GM12878 (cell line): Measurements from ENCODE around the gene IRGQ. TPM values are rescaled to one million over a fixed set of nuclear protein-coding genes. Genes with fewer than 3 reads are reported as not detected.

Source experiments
- ATAC-seq: fragments of 200-7000 bp; cut with Tn5 transposase; 3 replicates; pipeline ENCODE4 v1.9.1; 2020; ENCODE audit warnings: mild to moderate bottlenecking, moderate library complexity
- BruUV-seq: library from RNA; stranded (reverse); fragments of 400-500 nt; replicated peaks from 2 replicates; lab custom pipeline; 2021; lab: Mats Ljungman, UMichigan
- CTCF ChIA-PET: fragments of 300-600 bp; sonication (Branson Sonifier 250); formaldehyde crosslinking; extraction: SDS; loops from one replicate; lab custom pipeline; 2021; ENCODE audit warnings: inconsistent platforms; lab: Yijun Ruan, JAX
- POLR2A ChIA-PET: fragments of 350-600 bp; formaldehyde crosslinking; extraction: SDS; loops from one replicate; lab custom pipeline; 2021; ENCODE audit warnings: inconsistent platforms; lab: Charles Lee
- RAD21 ChIA-PET: fragments of 300-600 bp; sonication (Branson Sonifier 250); formaldehyde crosslinking; loops from one replicate; lab custom pipeline; 2023; ENCODE audit warnings: antibody characterized with exemption; ENCODE audit not compliant: unreplicated experiment; lab: Charles Lee
- SMC1A ChIA-PET: fragments of 300-600 bp; sonication (Branson Sonifier 250); formaldehyde crosslinking; loops from one replicate; lab custom pipeline; 2023; ENCODE audit not compliant: unreplicated experiment, uncharacterized antibody; lab: Charles Lee
- DNase-seq: peaks from one replicate; pipeline ENCODE4 v3.0.0-alpha.2; 2011; ENCODE audit warnings: low read depth, low spot score
- FAIRE-seq: peaks from 3 replicates; lab custom pipeline; 2011; peaks lifted over from hg19 to GRCh38; lab: Jason Lieb, UNC
- H2AFZ ChIP-seq: 2 replicates; pipeline ENCODE4 v1.6.0; 2011; ENCODE audit warnings: low read depth, low read length, control low read depth; ENCODE audit not compliant: control insufficient read depth
- H3K27ac ChIP-seq: 2 replicates; pipeline ENCODE4 v1.5.1; 2011; ENCODE audit warnings: control low read depth; ENCODE audit not compliant: control insufficient read depth, insufficient read depth
- H3K27me3 ChIP-seq, 2 experiments: replicated peaks in 1 of 2; 2 replicates each; pipeline versions ENCODE4 v1.6.0 to v1.6.1; 2011; ENCODE audit warnings: low read length in 1 of 2; ENCODE audit not compliant: control insufficient read depth in 2 of 2, insufficient read depth in 2 of 2
- H3K36me3 ChIP-seq, 2 experiments: 2 replicates each; pipeline ENCODE4 v1.5.1; 2011; ENCODE audit warnings: low read length in 1 of 2; ENCODE audit not compliant: control insufficient read depth in 2 of 2, insufficient read depth in 2 of 2
- H3K4me1 ChIP-seq: 2 replicates; pipeline ENCODE4 v1.6.1; 2011; ENCODE audit warnings: mild to moderate bottlenecking, low read length, moderate library complexity, mixed read lengths; ENCODE audit not compliant: control insufficient read depth, insufficient read depth
- H3K4me2 ChIP-seq: 2 replicates; pipeline ENCODE4 v1.6.0; 2011; ENCODE audit warnings: control low read depth; ENCODE audit not compliant: control insufficient read depth, insufficient read depth
- H3K4me3 ChIP-seq: fragments of 200-600 bp; sonication (generic); 2 replicates; pipeline ENCODE4 v1.5.1; 2016
- H3K79me2 ChIP-seq: 2 replicates; pipeline ENCODE4 v1.6.0; 2011; ENCODE audit warnings: low read length; ENCODE audit not compliant: control insufficient read depth, insufficient read depth
- H3K9ac ChIP-seq: 2 replicates; pipeline ENCODE4 v1.8.0; 2011; ENCODE audit warnings: low read length, control low read depth, mixed read lengths; ENCODE audit not compliant: control insufficient read depth, insufficient read depth
- H3K9me3 ChIP-seq: replicated peaks from 3 replicates; pipeline ENCODE4 v1.5.1; 2011; ENCODE audit warnings: mild to moderate bottlenecking, low read length; ENCODE audit not compliant: control insufficient read depth, insufficient read depth
- H4K20me1 ChIP-seq: 2 replicates; pipeline ENCODE4 v1.6.0; 2011; ENCODE audit not compliant: control insufficient read depth, insufficient read depth
- CHD2 ChIP-seq: IDR thresholded peaks from 2 replicates; pipeline ENCODE4 v1.6.1; 2011; ENCODE audit warnings: low read depth, low read length, improper control_type of control experiment, borderline replicate concordance
- CREM ChIP-seq: IDR thresholded peaks from 2 replicates; pipeline ENCODE4 v1.6.1; 2014; ENCODE audit warnings: antibody characterized with exemption, low read depth
- IKZF1 ChIP-seq: fragments of 450-650 bp; conservative IDR thresholded peaks from 2 replicates; pipeline ENCODE4 v1.6.1; 2017; ENCODE audit warnings: antibody characterized with exemption, mild to moderate bottlenecking
- SIX5 ChIP-seq: IDR thresholded peaks from 2 replicates; pipeline ENCODE4 v1.6.1; 2011; ENCODE audit warnings: mild to moderate bottlenecking, low read depth, low read length, moderate library complexity; ENCODE audit not compliant: severe bottlenecking
- ZBTB11 ChIP-seq: fragments of 450-650 bp; formaldehyde crosslinking; IDR thresholded peaks from 2 replicates; pipeline ENCODE4 v1.5.0; 2022; ENCODE audit warnings: mild to moderate bottlenecking, missing genetic modification characterization
- ZNF384 ChIP-seq: IDR thresholded peaks from 2 replicates; pipeline ENCODE4 v1.6.1; 2012; ENCODE audit warnings: low read depth, mild to moderate bottlenecking, low read length, improper control_type of control experiment, borderline replicate concordance
- WGBS: methylation state at CpG from one replicate; pipeline ENCODE4 v1.1.6; 2016; ENCODE audit warnings: low lambda C conversion rate; ENCODE audit not compliant: insufficient replicate concordance, insufficient coverage; ENCODE audit errors: missing lambda C conversion rate; 5-methylcytosine and 5-hydroxymethylcytosine counted together
- in situ Hi-C: fragments of 300-500 bp; cut with MboI; formaldehyde crosslinking; loops from 9 replicates; pipeline ENCODE4 v1.14.3; 2018; ENCODE audit warnings: mixed read lengths
- intact Hi-C: fragments of 100-400 bp; cut with micrococcal nuclease; formaldehyde crosslinking; loops from one replicate; pipeline ENCODE4 v1.14.2; 2022; ENCODE audit not compliant: unreplicated experiment
- polyA plus RNA-seq, 11 experiments: library from polyadenylated mRNA; depleted of rRNA in 4 of 11; unstranded in 6 of 11; stranded (reverse) in 5 of 11; fragments of >200 nt; fragmentation: Nextera tagmentation in 4 of 11; fragmentation: Illumina TruSeq in 1 of 11; extraction: Ambion mirVana in 4 of 11; extraction: Trizol in 1 of 11; gene quantifications; 1 replicate in 1 of 11; 2 replicates in 10 of 11; pipeline versions ENCODE4 v1.2.1 to v1.2.3, GENCODE V29; 2011 to 2016; ENCODE audit warnings: inconsistent platforms in 2 of 11, missing spikeins in 2 of 11, low read depth in 1 of 11
- total RNA-seq, 4 experiments: library from RNA; depleted of rRNA in 3 of 4; stranded (reverse); fragments of >200 nt in 3 of 4; fragmentation: Illumina TruSeq in 1 of 4; extraction: Trizol in 1 of 4; gene quantifications; 2 replicates each; pipeline versions ENCODE4 v1.2.1 to v1.2.3, GENCODE V29; 2013 to 2021

Gene IRGQ
- total and polyA plus RNA-seq, 10 of the 15 experiments (the other 5 are each of a cell fraction or from before 2014, with no cell fraction given): 3.3 to 20.8 (median 9.0) TPM

- TF ChIP-seq CHD2 (no peak), CREM (no peak), SIX5 (no peak), ZNF384 (no peak), IKZF1 (no peak), ZBTB11 (CRISPR knock-in tag) (no peak)
- TF ChIP-seq, all 136 proteins: peak for 0
- no TSS peak for BruUV-seq
- ChIA-PET RAD21 (no interaction called here), SMC1A (interaction anchor here (1.2 to 1.4 kb wide), 2 partner anchors 27 to 239 kb away, joined by 4 to 6 read pairs; partner anchors contain the start of gene ZNF576), POLR2A (no interaction called here), CTCF (interaction anchor here (0.6 to 9.0 kb wide), 4 partner anchors 13 to 70 kb away, joined by 3 to 99 read pairs (median 10); partner anchors contain the start of genes IRGQ and ZNF576)
- Histone ChIP-seq H3K9me3 (no peaks in the 10 kb centered on the region), H3K9ac (no peak overlapping the region), H2AFZ (no peak overlapping the region), H3K27ac (no peak overlapping the region), H3K4me1 (no peaks in the 10 kb centered on the region; the same call in 1 of the 2 replicates), H4K20me1 (no peaks in the 10 kb centered on the region), H3K4me2 (no peak overlapping the region), H3K36me3 (peaks cover 0 to 3% of the 10 kb centered on the region in 2 experiments; a peak in 1 of 4 replicates), H3K4me3 (no peak overlapping the region), H3K27me3 (no peaks in the 10 kb centered on the region), H3K79me2 (peaks cover 9% of the 10 kb centered on the region)
- 89% methylated on average over 5 of the region's 5 CpGs for WGBS
- FAIRE-seq (no peak), DNase-seq (no peak), ATAC-seq (peak; percentile 33; the same call in 2 of the 3 replicates)
- intact Hi-C loops: no loop called here
- in situ Hi-C loops: no loop called here
Measured at GRCh38 chr19:43570174-43570791, 25.7 kb downstream of the IRGQ start.
